Panc1 (cell line): ENCODE measurements around the gene ZFP69. TPM values are rescaled to one million over a fixed set of nuclear protein-coding genes. Genes with fewer than 3 reads are reported as not detected.

Source experiments
- ATAC-seq: fragments of 200-7000 bp; cut with Tn5 transposase; 2 replicates; pipeline ENCODE4 v1.9.1; 2020; ENCODE audit warnings: mild to moderate bottlenecking, moderate library complexity
- Bru-seq: library from RNA; stranded (reverse); fragments of 400-500 nt; gene quantifications from one replicate; lab custom pipeline; 2021; lab: Mats Ljungman, UMichigan
- BruChase-seq, 2 experiments: library from RNA; stranded (reverse); fragments of 400-500 nt; gene quantifications; one replicate each; lab custom pipeline; 2021; lab: Mats Ljungman, UMichigan
- BruUV-seq: library from RNA; stranded (reverse); fragments of 400-500 nt; replicated peaks from 2 replicates; lab custom pipeline; 2021; lab: Mats Ljungman, UMichigan
- CTCF ChIA-PET: fragments of 300-600 bp; sonication (Branson Sonifier 250); formaldehyde crosslinking; loops from one replicate; lab custom pipeline; 2022; ENCODE audit warnings: antibody characterized with exemption; lab: Charles Lee
- POLR2A ChIA-PET: fragments of 300-600 bp; sonication (Branson Sonifier 250); formaldehyde crosslinking; loops from one replicate; lab custom pipeline; 2022; ENCODE audit warnings: antibody characterized with exemption; lab: Charles Lee
- DNase-seq: peaks from one replicate; pipeline ENCODE4 v3.0.0-alpha.2; 2010; ENCODE audit warnings: low read depth, low spot score
- H3K27ac ChIP-seq: 2 replicates; pipeline ENCODE4 v1.5.1; 2011; ENCODE audit warnings: mild to moderate bottlenecking, low read length, inconsistent platforms
- H3K27me3 ChIP-seq: fragments of 200-500 bp; sonication (Bioruptor generic); 2 replicates; pipeline ENCODE4 v1.6.0; 2014; ENCODE audit warnings: low read length, inconsistent platforms; ENCODE audit not compliant: control insufficient read depth, insufficient read depth
- H3K36me3 ChIP-seq: fragments of 200-500 bp; sonication (Bioruptor generic); 2 replicates; pipeline ENCODE4 v1.5.1; 2014; ENCODE audit warnings: inconsistent platforms, mild to moderate bottlenecking, low read length, moderate library complexity; ENCODE audit not compliant: control insufficient read depth, insufficient read depth
- H3K4me1 ChIP-seq: 2 replicates; pipeline ENCODE4 v1.5.1; 2011; ENCODE audit warnings: inconsistent platforms, mild to moderate bottlenecking, low read length, moderate library complexity; ENCODE audit not compliant: control insufficient read depth, insufficient read depth
- H3K4me3 ChIP-seq, 2 experiments: 2 replicates each; pipeline ENCODE4 v1.5.1; 2011 to 2012; ENCODE audit warnings: low read depth in 2 of 2, low read length in 2 of 2, mild to moderate bottlenecking in 2 of 2, inconsistent platforms in 1 of 2, moderate library complexity in 1 of 2
- H3K9me3 ChIP-seq: fragments of 200-500 bp; sonication (Bioruptor generic); 2 replicates; pipeline ENCODE4 v1.5.1; 2014; ENCODE audit warnings: low read depth, mild to moderate bottlenecking, inconsistent platforms, low read length, moderate library complexity; ENCODE audit not compliant: control insufficient read depth, insufficient read depth
- CTCF ChIP-seq: fragments of 450-650 bp; IDR thresholded peaks from 2 replicates; pipeline ENCODE4 v1.5.1; 2017; ENCODE audit warnings: mild to moderate bottlenecking
- POLR2AphosphoS5 ChIP-seq: IDR thresholded peaks from 2 replicates; pipeline ENCODE4 v1.6.1; 2012; ENCODE audit warnings: mild to moderate bottlenecking, low read depth, low read length, moderate library complexity
- REST ChIP-seq, 2 experiments: IDR thresholded peaks; 2 replicates each; pipeline ENCODE4 v1.6.1; 2011 to 2012; ENCODE audit warnings: low read depth in 2 of 2, control low read depth in 1 of 2, low read length in 1 of 2, mild to moderate bottlenecking in 1 of 2, moderate library complexity in 1 of 2; ENCODE audit not compliant: insufficient read depth in 1 of 2
- SIN3A ChIP-seq: IDR thresholded peaks from 2 replicates; pipeline ENCODE4 v1.6.1; 2012; ENCODE audit warnings: low read depth, mild to moderate bottlenecking, low read length, moderate library complexity, borderline replicate concordance; ENCODE audit not compliant: insufficient read depth
- TCF7L2 ChIP-seq: IDR thresholded peaks from 2 replicates; pipeline ENCODE4 v1.6.1; 2011; ENCODE audit warnings: mild to moderate bottlenecking, low read depth, low read length, inconsistent platforms
- in situ Hi-C: cut with HindIII; loops from 2 replicates; pipeline ENCODE4 v1.10.0; 2016; ENCODE audit warnings: low sequenced_read_pairs, low pct_unique_long_range_greater_than_20kb
- intact Hi-C: fragments of 100-400 bp; cut with micrococcal nuclease; formaldehyde crosslinking; loops from one replicate; pipeline ENCODE4 v1.10.0; 2022; ENCODE audit not compliant: unreplicated experiment
- long read RNA-seq: library from polyadenylated mRNA; unstranded; transcript quantifications from one replicate; pipeline ENCODE4 v2.0.0, GENCODE V29; 2021; ENCODE audit not compliant: unreplicated experiment
- polyA plus RNA-seq: library from polyadenylated mRNA; unstranded; fragments of >200 nt; gene quantifications from one replicate; pipeline ENCODE4 v1.2.1, GENCODE V29; 2012; ENCODE audit warnings: missing spikeins; ENCODE audit not compliant: insufficient read length
- total RNA-seq: library from RNA; stranded (reverse); gene quantifications from one replicate; pipeline ENCODE4 v1.2.1, GENCODE V29; 2021; ENCODE audit not compliant: unreplicated experiment

ZFP69 gene
- total RNA-seq (6.4 TPM), Bru-seq, nascent RNA (percentile 49 among the genes with signal in this experiment), BruChase-seq, experiment 1, labeled RNA remaining after a 2-hour chase (percentile 57 among the genes with signal in this experiment), BruChase-seq, experiment 2, labeled RNA remaining after a 6-hour chase (percentile 57 among the genes with signal in this experiment)
- 3.8 TPM for polyA plus RNA-seq
- long read RNA-seq, transcript ZFP69-202 (6 exons, 2,871 nt): major isoform, 6 of 30 reads
- long read RNA-seq, partial matches to known transcripts: 7 of 30 reads
- long read RNA-seq, other reads (novel, unspliced or antisense): 17 of 30 reads

GRCh38 chr1:40476924-40477677, at the start of gene ZFP69:
Gene ZFP69, plus strand, starts transcription at chr1:40477290. Its CDS starts 2,072 bp downstream, at chr1:40479362.
- Histone ChIP-seq H3K4me1 (peaks cover 4% of the 10 kb centered on the region; the same call in 1 of the 2 replicates), H3K27ac (peak within 1 kb of the TSS; percentile 94), H3K27me3 (no peaks in the 10 kb centered on the region), H3K9me3 (peaks cover 33% of the 10 kb centered on the region), H3K36me3 (no peaks in the 10 kb centered on the region), H3K4me3 (peak within 1 kb of the TSS; percentile 79 to 90)
- in situ Hi-C loops: no loop called here
- DNase-seq: no peak
- CTCF ChIA-PET: interaction anchor here (0.5 kb wide), 1 partner anchor 64 kb away, joined by 3 read pairs; no protein-coding TSS in a partner anchor
- peak; percentile 97 for ATAC-seq
- TF ChIP-seq TCF7L2: no peak
- TF ChIP-seq SIN3A: 0 out of 2 replicates have a peak, but pooled peaks have one; percentile 54
- peak; percentile 61; the same call in 1 of the 2 replicates for TF ChIP-seq POLR2AphosphoS5
- POLR2A ChIA-PET: interaction anchor here (0.7 kb wide), 1 partner anchor 148 kb away, joined by 5 read pairs; no protein-coding TSS in a partner anchor
- intact Hi-C loops: no loop called here
- BruUV-seq: no TSS peak

GRCh38 chr1:40431385-40431784, 45.7 kb upstream of the ZFP69 start:
- TF ChIP-seq CTCF (no peak), POLR2AphosphoS5 (no peak), TCF7L2 (no peak), SIN3A (no peak), REST (IDR thresholded peaks at IDR 0.05; ENCODE audit: insufficient read depth in 1 of 2, low read depth in 2 of 2, low read length in 1 of 2) (no peak)
- CTCF ChIA-PET: no interaction called here
- no peaks in the 10 kb centered on the region for H3K27me3 ChIP-seq
- no peak overlapping the region for H3K27ac ChIP-seq
- H3K4me3 ChIP-seq: no peak overlapping the region
- intact Hi-C loops: no loop called here
- no peaks in the 10 kb centered on the region for H3K9me3 ChIP-seq
- no TSS peak for BruUV-seq
- H3K4me1 ChIP-seq: no peaks in the 10 kb centered on the region
- POLR2A ChIA-PET: no interaction called here
- DNase-seq: no peak
- no peaks in the 10 kb centered on the region for H3K36me3 ChIP-seq
- no peak for ATAC-seq
- in situ Hi-C loops: no loop called here
